Uterus (tissue), 2 donors: ENCODE results near the gene PROM1.

Experiments used
- CTCF ChIP-seq, 4 experiments: fragments of 200-600 bp in 2 of 4; fragments of 450-650 bp in 2 of 4; sonication (generic) in 2 of 4; IDR thresholded peaks; one replicate each; pipeline ENCODE4 v1.5.1; 2016 to 2019; ENCODE audit warnings: antibody characterized with exemption in 4 of 4, mild to moderate bottlenecking in 2 of 4, moderate library complexity in 1 of 4
- POLR2A ChIP-seq, 2 donors: fragments of 450-650 bp; IDR thresholded peaks; one replicate each; pipeline ENCODE4 v1.6.1; 2016; ENCODE audit warnings: antibody characterized with exemption in 2 of 2, mild to moderate bottlenecking in 1 of 2, moderate library complexity in 1 of 2

GRCh38 chr4:15992167-15992485, 91.7 kb downstream of the PROM1 start:
- TF ChIP-seq CTCF (IDR thresholded peaks at IDR 0.05), result no peak
- no peak for TF ChIP-seq POLR2A (IDR thresholded peaks at IDR 0.05)
